Skeletal muscle satellite cell (primary cell): Measurements from ENCODE around the gene TSPAN31.
A peak's percentile ranks its signal among the peaks of the same experiment; 100 is the strongest.

ENCODE experiments used
- H3K27me3 ChIP-seq: 2 replicates; pipeline ENCODE4 v1.7.0; 2013; ENCODE audit warnings: low read length; ENCODE audit not compliant: control insufficient read depth, insufficient read depth
- H3K36me3 ChIP-seq: 2 replicates; pipeline ENCODE4 v1.7.0; 2013; ENCODE audit warnings: mild to moderate bottlenecking, control low read depth, low read length; ENCODE audit not compliant: insufficient read depth
- H3K4me1 ChIP-seq: 2 replicates; pipeline ENCODE4 v1.7.0; 2013; ENCODE audit warnings: low read length; ENCODE audit not compliant: control insufficient read depth, insufficient read depth
- H3K4me2 ChIP-seq: 2 replicates; pipeline ENCODE4 v1.7.0; 2013; ENCODE audit warnings: mild to moderate bottlenecking, low read length
- H3K4me3 ChIP-seq: 2 replicates; pipeline ENCODE4 v1.7.0; 2013; ENCODE audit warnings: low read length
- H3K9ac ChIP-seq: 2 replicates; pipeline ENCODE4 v1.7.0; 2013; ENCODE audit warnings: mild to moderate bottlenecking, low read depth, low read length, moderate library complexity
- H3K9me3 ChIP-seq: replicated peaks from 2 replicates; pipeline ENCODE4 v1.7.0; 2013; ENCODE audit warnings: mild to moderate bottlenecking, control low read depth, low read length

The TSPAN31 gene

GRCh38 chr12:57758552-57759359 lies 13.9 kb downstream of the TSPAN31 start:
- H3K4me2 ChIP-seq, result no peak overlapping the region
- H3K9ac ChIP-seq, result no peak overlapping the region
- peaks cover 4% of the 10 kb centered on the region for H3K4me1 ChIP-seq
- no peaks in the 10 kb centered on the region for H3K9me3 ChIP-seq
- H3K4me3 ChIP-seq, result no peak overlapping the region
- no peaks in the 10 kb centered on the region for H3K36me3 ChIP-seq
- peaks cover 24% of the 10 kb centered on the region for H3K27me3 ChIP-seq

GRCh38 chr12:57759360-57759980 lies 14.6 kb downstream of the TSPAN31 start:
- H3K36me3 ChIP-seq, result no peaks in the 10 kb centered on the region
- no peak overlapping the region for H3K4me3 ChIP-seq
- H3K4me1 ChIP-seq, result peaks cover 4% of the 10 kb centered on the region
- H3K27me3 ChIP-seq, result peaks cover 24% of the 10 kb centered on the region
- no peak overlapping the region for H3K4me2 ChIP-seq
- H3K9ac ChIP-seq, result no peak overlapping the region
- no peaks in the 10 kb centered on the region for H3K9me3 ChIP-seq

GRCh38 chr12:57760347-57760982 lies 15.6 kb downstream of the TSPAN31 start:
- Histone ChIP-seq H3K9ac (no peak overlapping the region), H3K9me3 (no peaks in the 10 kb centered on the region), H3K4me1 (peaks cover 12% of the 10 kb centered on the region), H3K4me2 (no peak overlapping the region), H3K4me3 (no peak overlapping the region), H3K27me3 (peaks cover 31% of the 10 kb centered on the region), H3K36me3 (no peaks in the 10 kb centered on the region)

GRCh38 chr12:57761391-57761998 lies 16.7 kb downstream of the TSPAN31 start:
- Histone ChIP-seq H3K4me1 (peaks cover 18% of the 10 kb centered on the region), H3K9me3 (no peaks in the 10 kb centered on the region), H3K9ac (no peak overlapping the region), H3K4me2 (no peak overlapping the region), H3K27me3 (peaks cover 32% of the 10 kb centered on the region), H3K4me3 (no peak overlapping the region), H3K36me3 (no peaks in the 10 kb centered on the region)

GRCh38 chr12:57762463-57762862 lies 17.6 kb downstream of the TSPAN31 start:
- Histone ChIP-seq H3K4me1 (peaks cover 27% of the 10 kb centered on the region), H3K36me3 (no peaks in the 10 kb centered on the region), H3K4me3 (no peak overlapping the region)

GRCh38 chr12:57763881-57764661 lies 19.2 kb downstream of the TSPAN31 start:
- Histone ChIP-seq H3K4me3 (no peak overlapping the region), H3K36me3 (peaks cover 2% of the 10 kb centered on the region), H3K9ac (no peak overlapping the region)

More at GRCh38 chr12:57762463-57762862, 17.6 kb downstream of the TSPAN31 start:
- Histone ChIP-seq H3K27me3 (peaks cover 36% of the 10 kb centered on the region), H3K9ac (no peak overlapping the region), H3K9me3 (no peaks in the 10 kb centered on the region), H3K4me2 (no peak overlapping the region)

GRCh38 chr12:57764662-57765002 lies 19.8 kb downstream of the TSPAN31 start:
- Histone ChIP-seq H3K4me3 (peak overlapping the region; percentile 50), H3K4me1 (peaks cover 27% of the 10 kb centered on the region), H3K36me3 (peaks cover 8% of the 10 kb centered on the region), H3K9me3 (no peaks in the 10 kb centered on the region), H3K4me2 (peak overlapping the region; percentile 69), H3K9ac (no peak overlapping the region), H3K27me3 (peaks cover 36% of the 10 kb centered on the region)

More at GRCh38 chr12:57763881-57764661, 19.2 kb downstream of the TSPAN31 start:
- Histone ChIP-seq H3K9me3 (no peaks in the 10 kb centered on the region), H3K4me1 (peaks cover 27% of the 10 kb centered on the region), H3K27me3 (peaks cover 36% of the 10 kb centered on the region), H3K4me2 (no peak overlapping the region)

- Histone ChIP-seq H3K9ac (no peak overlapping the region), H3K4me1 (peaks cover 27% of the 10 kb centered on the region), H3K27me3 (peaks cover 36% of the 10 kb centered on the region), H3K4me2 (peak overlapping the region; percentile 69), H3K4me3 (peak overlapping the region; percentile 50), H3K9me3 (no peaks in the 10 kb centered on the region), H3K36me3 (peaks cover 12% of the 10 kb centered on the region)
Observed at GRCh38 chr12:57765003-57765697, 20.3 kb downstream of the TSPAN31 start.

- H3K4me1 ChIP-seq, result peaks cover 29% of the 10 kb centered on the region
- peak overlapping the region; percentile 50 for H3K4me3 ChIP-seq
- peak overlapping the region; percentile 69 for H3K4me2 ChIP-seq
- peaks cover 36% of the 10 kb centered on the region for H3K27me3 ChIP-seq
- no peaks in the 10 kb centered on the region for H3K9me3 ChIP-seq
- H3K36me3 ChIP-seq, result peaks cover 17% of the 10 kb centered on the region
- no peak overlapping the region for H3K9ac ChIP-seq
Observed at GRCh38 chr12:57765698-57766463, 21.0 kb downstream of the TSPAN31 start.
